ENCODE measurements around the gene TPM1.

TPM1 gene

GRCh38 chr15:63110428-63111026 lies 68.0 kb downstream of the TPM1 start:
- ChIA-PET POLR2A (no interaction called here), CTCF (no interaction called here)
- DNase-seq = no peak
- Histone ChIP-seq H3K36me3 (ENCODE audit: control insufficient read depth in 4 of 4, insufficient read depth in 4 of 4, low read length in 3 of 4) (no peaks in the 10 kb centered on the region), H3K4me3 (ENCODE audit: control insufficient read depth in 1 of 7, extremely low read depth in 1 of 7, insufficient read depth in 4 of 7, low read depth in 2 of 7, low read length in 6 of 7) (no peak overlapping the region), H3K27me3 (replicated peaks in 2 of 5; ENCODE audit: control insufficient read depth in 4 of 5, insufficient read depth in 5 of 5, low read length in 4 of 5) (no peaks in the 10 kb centered on the region), H3K9me3 (ENCODE audit: control extremely low read depth in 1 of 5, control insufficient read depth in 4 of 5, insufficient read depth in 2 of 5, low read depth in 1 of 5, low read length in 4 of 5) (peaks cover 0 to under 1% (median 0%) of the 10 kb centered on the region in 5 experiments), H3K4me1 (ENCODE audit: control extremely low read depth in 1 of 4, control insufficient read depth in 4 of 4, insufficient read depth in 4 of 4, low read length in 3 of 4) (peaks cover 0 to 25% (median 2%) of the 10 kb centered on the region in 4 experiments), H3K27ac (ENCODE audit: insufficient read depth in 1 of 2, low read depth in 1 of 2, low read length in 2 of 2, poor library complexity in 1 of 2, severe bottlenecking in 2 of 2) (no peak overlapping the region)
- 100% methylated on average over 1 of the region's 3 CpGs for WGBS (ENCODE audit: insufficient coverage)

- ChIA-PET POLR2A (no interaction called here), CTCF (no interaction called here)
- Histone ChIP-seq H3K4me3 (ENCODE audit: control insufficient read depth in 1 of 7, extremely low read depth in 1 of 7, insufficient read depth in 4 of 7, low read depth in 2 of 7, low read length in 6 of 7) (no peak overlapping the region), H3K36me3 (ENCODE audit: control insufficient read depth in 4 of 4, insufficient read depth in 4 of 4, low read length in 3 of 4) (no peaks in the 10 kb centered on the region), H3K4me1 (ENCODE audit: control extremely low read depth in 1 of 4, control insufficient read depth in 4 of 4, insufficient read depth in 4 of 4, low read length in 3 of 4) (peaks cover 0 to 25% (median 2%) of the 10 kb centered on the region in 4 experiments), H3K9me3 (ENCODE audit: control extremely low read depth in 1 of 5, control insufficient read depth in 4 of 5, insufficient read depth in 2 of 5, low read depth in 1 of 5, low read length in 4 of 5) (no peaks in the 10 kb centered on the region), H3K27ac (ENCODE audit: insufficient read depth in 1 of 2, low read depth in 1 of 2, low read length in 2 of 2, poor library complexity in 1 of 2, severe bottlenecking in 2 of 2) (no peak overlapping the region), H3K27me3 (replicated peaks in 2 of 5; ENCODE audit: control insufficient read depth in 4 of 5, insufficient read depth in 5 of 5, low read length in 4 of 5) (no peaks in the 10 kb centered on the region)
- DNase-seq = no peak
Observed at GRCh38 chr15:63111481-63111880, 68.9 kb downstream of the TPM1 start.

- no peak for DNase-seq
- H3K27ac ChIP-seq (ENCODE audit: insufficient read depth in 1 of 2, low read depth in 1 of 2, low read length in 2 of 2, poor library complexity in 1 of 2, severe bottlenecking in 2 of 2) = no peak overlapping the region
- no peaks in the 10 kb centered on the region for H3K36me3 ChIP-seq (ENCODE audit: control insufficient read depth in 4 of 4, insufficient read depth in 4 of 4, low read length in 3 of 4)
- H3K4me3 ChIP-seq (ENCODE audit: control insufficient read depth in 1 of 7, extremely low read depth in 1 of 7, insufficient read depth in 4 of 7, low read depth in 2 of 7, low read length in 6 of 7) = no peak overlapping the region
- peaks cover 0 to 25% (median 2%) of the 10 kb centered on the region in 4 experiments for H3K4me1 ChIP-seq (ENCODE audit: control extremely low read depth in 1 of 4, control insufficient read depth in 4 of 4, insufficient read depth in 4 of 4, low read length in 3 of 4)
- CTCF ChIA-PET = interaction anchor here (1.7 kb wide), 1 partner anchor 18 kb away, joined by 4 read pairs; no protein-coding TSS in a partner anchor
- H3K9me3 ChIP-seq (ENCODE audit: control extremely low read depth in 1 of 5, control insufficient read depth in 4 of 5, insufficient read depth in 2 of 5, low read depth in 1 of 5, low read length in 4 of 5) = no peaks in the 10 kb centered on the region
- POLR2A ChIA-PET = no interaction called here
- no CpG with 5 or more reads among the region's 3 CpGs for WGBS (ENCODE audit: insufficient coverage)
- H3K27me3 ChIP-seq (replicated peaks in 2 of 5; ENCODE audit: control insufficient read depth in 4 of 5, insufficient read depth in 5 of 5, low read length in 4 of 5) = no peaks in the 10 kb centered on the region
Observed at GRCh38 chr15:63112871-63113270, 70.3 kb downstream of the TPM1 start.

- POLR2A ChIA-PET = interaction anchor here (0.7 kb wide), 1 partner anchor 930 kb away, joined by 4 read pairs; no protein-coding TSS in a partner anchor
Observed at GRCh38 chr15:63114465-63114864, 71.9 kb downstream of the TPM1 start.

More at GRCh38 chr15:63114465-63114864, 71.9 kb downstream of the TPM1 start:
- 100% methylated on average over 2 of the region's 2 CpGs for WGBS (ENCODE audit: insufficient coverage)
- Histone ChIP-seq H3K36me3 (ENCODE audit: control insufficient read depth in 4 of 4, insufficient read depth in 4 of 4, low read length in 3 of 4) (no peaks in the 10 kb centered on the region), H3K9me3 (ENCODE audit: control extremely low read depth in 1 of 5, control insufficient read depth in 4 of 5, insufficient read depth in 2 of 5, low read depth in 1 of 5, low read length in 4 of 5) (peaks cover 0 to 7% (median 3%) of the 10 kb centered on the region in 5 experiments), H3K4me3 (ENCODE audit: control insufficient read depth in 1 of 7, extremely low read depth in 1 of 7, insufficient read depth in 4 of 7, low read depth in 2 of 7, low read length in 6 of 7) (no peak overlapping the region), H3K27me3 (replicated peaks in 2 of 5; ENCODE audit: control insufficient read depth in 4 of 5, insufficient read depth in 5 of 5, low read length in 4 of 5) (no peaks in the 10 kb centered on the region), H3K27ac (ENCODE audit: insufficient read depth in 1 of 2, low read depth in 1 of 2, low read length in 2 of 2, poor library complexity in 1 of 2, severe bottlenecking in 2 of 2) (no peak overlapping the region), H3K4me1 (ENCODE audit: control extremely low read depth in 1 of 4, control insufficient read depth in 4 of 4, insufficient read depth in 4 of 4, low read length in 3 of 4) (peaks cover 0 to 25% (median 2%) of the 10 kb centered on the region in 4 experiments)
- CTCF ChIA-PET = interaction anchor here (0.6 to 1.7 kb wide), 3 partner anchors 20 to 66 kb away, joined by 3 to 4 read pairs (median 3); no protein-coding TSS in a partner anchor
- DNase-seq = no peak
